GM18867 (cell line): ENCODE data around the gene KNL1.
"Not testable (repeated sequence)": the region's sequence is repeated elsewhere in the genome, so short reads cannot be mapped to it uniquely, and the experiment has no call there.

Source experiments
- ATAC-seq: cut with Tn5 transposase; IDR thresholded peaks from one replicate; pipeline ENCODE4 v1.9.1; 2021; ENCODE audit warnings: mild to moderate bottlenecking, moderate library complexity; ENCODE audit not compliant: unreplicated experiment

KNL1 gene

DNA sequence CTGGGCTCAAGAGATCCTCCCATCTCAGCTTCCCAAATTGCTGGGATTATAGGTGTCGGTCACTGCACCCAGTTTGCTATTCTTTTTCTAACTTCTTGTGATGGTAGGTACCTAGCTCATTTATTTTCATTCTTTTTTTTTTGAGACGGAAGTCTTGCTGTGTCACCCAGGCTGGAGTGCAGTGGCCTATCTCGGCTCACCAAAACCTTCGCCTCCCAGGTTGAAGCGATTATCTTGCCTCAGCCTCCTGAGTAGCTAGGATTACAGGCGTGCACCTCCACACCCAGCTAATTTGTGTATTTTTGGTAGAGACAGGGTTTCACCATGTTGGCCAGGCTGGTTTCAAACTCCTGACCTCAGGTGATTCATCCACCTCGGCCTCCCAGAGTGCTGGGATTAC is 70.9 kb downstream of the KNL1 start:
- ATAC-seq = no peak

DNA sequence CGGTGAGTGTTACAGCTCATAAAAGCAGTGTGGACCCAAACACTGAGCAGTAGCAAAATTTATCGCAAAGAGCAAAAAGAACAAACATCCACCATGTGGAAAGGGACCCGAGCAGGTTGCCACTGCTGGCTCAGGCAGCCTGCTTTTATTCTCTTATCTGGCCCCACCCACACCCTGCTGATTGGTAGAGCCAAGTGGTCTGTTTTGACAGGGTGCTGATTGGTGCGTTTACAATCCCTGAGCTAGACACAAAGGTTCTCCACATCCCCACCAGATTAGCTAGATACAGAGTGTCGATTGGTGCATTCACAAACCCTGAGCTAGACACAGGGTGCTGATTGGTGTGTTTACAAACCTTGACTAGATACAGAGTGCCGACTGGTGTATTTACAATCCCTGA is 82.2 kb downstream of the KNL1 start:
- ATAC-seq = not testable (repeated sequence)

GRCh38 chr15:40676906-40677305 is 82.9 kb downstream of the KNL1 start:
- ATAC-seq = not testable (repeated sequence)

DNA sequence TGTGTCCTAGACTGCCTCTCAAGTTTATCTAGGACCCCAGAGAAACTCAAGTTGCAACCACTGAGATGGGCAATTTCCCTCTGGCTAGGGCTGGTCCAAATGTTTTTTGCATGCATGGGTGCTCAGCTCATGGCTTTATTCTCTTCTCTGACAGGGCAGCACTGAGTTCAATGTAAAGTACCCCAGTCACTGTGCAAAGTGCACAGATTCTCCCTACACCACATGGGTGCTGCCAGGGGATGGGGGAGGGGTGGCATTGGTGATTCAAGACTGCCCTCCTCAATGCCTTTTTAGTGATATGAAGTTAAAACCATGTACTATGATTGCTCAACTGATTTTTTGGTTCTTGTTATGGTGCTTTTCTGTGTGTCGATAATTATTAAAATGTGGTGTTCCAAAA is 86.1 kb downstream of the KNL1 start:
- ATAC-seq = no peak

DNA sequence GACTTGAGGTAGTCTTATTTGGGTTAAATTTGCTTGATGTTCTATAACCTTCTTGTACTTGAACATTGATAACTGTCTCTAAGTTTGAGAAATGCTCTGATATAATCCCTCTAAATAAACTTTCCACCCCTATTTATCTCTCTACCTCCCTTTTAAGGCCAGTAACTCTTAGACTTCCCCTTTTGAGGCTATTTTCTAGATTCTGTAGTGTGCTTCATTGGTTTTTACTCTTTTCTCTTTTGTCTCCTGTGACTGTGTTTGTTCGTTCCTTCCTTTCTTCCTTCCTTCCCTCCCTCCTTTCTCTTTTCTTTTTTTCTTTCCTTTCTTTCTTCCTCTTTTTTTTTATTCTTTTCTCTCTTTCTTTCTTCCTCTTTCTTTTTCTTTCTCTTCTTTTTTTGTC is 86.9 kb downstream of the KNL1 start:
- not testable (repeated sequence) for ATAC-seq

GRCh38 chr15:40684381-40684780 is 90.3 kb downstream of the KNL1 start:
- no peak for ATAC-seq

- ATAC-seq = no peak
These were observed 91.3 kb downstream of the KNL1 start for GRCh38 chr15:40685376-40685775.

DNA sequence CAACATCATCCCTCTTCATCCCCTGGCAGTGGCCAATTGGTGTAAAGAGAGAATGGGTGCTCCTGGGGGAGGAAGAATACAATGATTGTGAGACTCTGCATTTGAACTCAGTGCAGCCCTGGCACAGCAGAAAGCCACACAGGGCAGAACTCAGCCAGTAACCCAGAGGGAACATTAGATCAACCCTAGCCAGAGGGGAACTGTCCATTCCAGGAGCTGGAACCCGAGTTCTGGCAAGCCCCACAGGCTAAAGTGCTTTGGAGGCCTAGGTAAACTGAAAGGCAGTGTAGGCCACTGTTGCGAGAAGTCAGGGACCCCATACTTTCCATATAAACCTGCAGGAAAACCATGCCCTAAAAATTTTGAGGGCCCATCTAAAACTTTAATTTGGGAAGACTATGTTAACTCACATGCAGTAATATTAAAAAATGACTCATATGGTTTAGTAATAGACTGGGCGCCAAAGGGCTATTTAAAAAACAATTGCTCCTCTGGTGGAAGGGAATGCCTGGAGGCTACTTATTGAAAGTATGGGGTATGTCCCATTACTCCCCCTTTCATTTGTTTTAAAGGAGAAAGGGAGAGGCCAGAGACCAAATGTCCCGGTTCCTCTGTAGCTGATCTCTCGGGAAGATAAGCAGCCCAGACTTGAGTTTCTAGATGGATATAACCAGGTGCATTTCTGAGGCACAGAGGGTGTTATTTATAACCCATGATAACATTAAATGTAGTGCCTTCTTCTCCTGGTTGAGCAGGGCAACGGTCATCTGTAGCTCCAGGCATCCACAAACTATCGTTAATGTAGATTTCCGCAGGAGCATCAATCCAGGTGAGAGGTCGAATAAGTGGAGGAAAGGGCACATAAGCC is 95.1 kb downstream of the KNL1 start:
- no peak for ATAC-seq

DNA sequence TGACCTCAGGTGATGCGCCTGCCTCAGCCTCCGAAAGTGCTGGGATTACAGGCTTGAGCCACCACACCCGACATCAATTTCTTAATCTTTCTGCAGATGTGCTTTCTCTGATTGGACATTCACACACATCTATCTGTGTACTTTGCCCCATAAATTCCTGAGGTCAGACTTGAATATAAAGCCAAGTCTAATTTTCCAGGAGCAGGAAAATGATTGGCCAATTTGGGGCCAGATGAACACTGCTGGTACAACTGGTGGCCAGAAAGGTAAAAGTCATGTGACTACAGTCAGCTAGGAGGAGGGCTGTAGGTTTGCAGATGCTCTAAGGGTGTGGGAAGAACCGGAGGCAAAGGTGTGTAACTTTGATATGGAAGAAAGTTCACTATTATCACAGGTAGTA is 97.7 kb downstream of the KNL1 start:
- ATAC-seq = no peak

DNA sequence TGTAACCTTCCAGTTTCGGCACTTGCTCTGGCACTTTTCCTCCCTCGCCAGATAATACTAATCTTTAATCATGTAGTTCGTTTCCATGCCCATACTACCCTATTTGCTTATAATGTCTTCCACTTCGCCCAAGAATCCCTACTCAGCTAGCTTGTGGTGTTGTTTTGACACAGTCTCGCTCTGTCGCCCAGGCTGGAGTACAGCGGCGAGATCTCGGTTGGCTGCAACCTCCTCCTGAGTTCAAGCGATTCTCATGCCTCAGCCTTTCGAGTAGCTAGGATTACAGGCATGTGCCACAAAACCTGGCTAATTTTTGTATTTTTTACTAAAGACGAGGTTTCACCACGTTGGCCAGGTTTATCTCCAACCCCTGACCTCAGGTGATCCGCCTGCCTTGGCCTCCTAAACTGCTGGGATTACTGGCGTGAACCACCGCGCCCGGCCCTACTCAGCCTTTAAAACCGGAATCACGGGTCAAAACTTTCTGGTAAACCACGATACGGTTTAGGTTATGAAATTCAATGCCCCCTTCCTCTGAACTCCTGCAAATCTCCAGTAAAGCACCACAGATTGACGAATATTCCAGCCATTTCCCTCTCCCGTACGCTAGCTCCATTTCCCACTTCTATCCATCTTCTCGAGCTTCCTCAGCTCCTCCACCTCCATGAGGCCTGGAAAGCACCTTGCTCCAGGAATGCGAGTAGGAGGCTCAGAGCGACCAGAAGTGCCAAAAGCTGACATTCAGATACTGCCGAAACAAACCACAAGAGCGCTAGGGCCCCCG is 100.0 kb downstream of the KNL1 start:
- ATAC-seq = peak; percentile 25

GRCh38 chr15:40694688-40695468 is 100.8 kb downstream of the KNL1 start, which contains the start of gene RAD51:
Gene RAD51 (plus strand): TSS chr15:40695174. CDS start chr15:40698759, 3,585 bp downstream.
- peak; percentile 73 for ATAC-seq

DNA sequence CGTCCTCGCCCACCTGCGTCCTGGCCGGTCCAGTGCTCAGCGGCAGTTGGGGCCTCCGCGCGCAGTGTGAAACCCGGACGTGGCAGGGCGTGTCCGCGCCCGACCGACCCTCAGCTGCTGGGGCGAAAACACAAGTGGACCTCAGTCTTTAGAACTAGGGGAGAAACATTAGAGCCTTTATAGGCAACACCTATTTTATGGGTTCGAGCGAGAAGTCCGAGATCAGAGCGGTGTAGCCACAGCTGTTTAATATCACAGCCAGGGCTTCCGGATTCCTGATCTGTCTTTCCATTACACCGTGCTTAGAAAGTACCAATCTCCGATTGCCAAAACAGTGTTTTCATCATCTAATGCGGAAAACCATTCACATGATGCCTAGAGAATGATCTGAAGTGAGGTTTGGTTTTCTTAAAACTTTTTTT is 101.4 kb downstream of the KNL1 start:
- ATAC-seq = peak; percentile 27

DNA sequence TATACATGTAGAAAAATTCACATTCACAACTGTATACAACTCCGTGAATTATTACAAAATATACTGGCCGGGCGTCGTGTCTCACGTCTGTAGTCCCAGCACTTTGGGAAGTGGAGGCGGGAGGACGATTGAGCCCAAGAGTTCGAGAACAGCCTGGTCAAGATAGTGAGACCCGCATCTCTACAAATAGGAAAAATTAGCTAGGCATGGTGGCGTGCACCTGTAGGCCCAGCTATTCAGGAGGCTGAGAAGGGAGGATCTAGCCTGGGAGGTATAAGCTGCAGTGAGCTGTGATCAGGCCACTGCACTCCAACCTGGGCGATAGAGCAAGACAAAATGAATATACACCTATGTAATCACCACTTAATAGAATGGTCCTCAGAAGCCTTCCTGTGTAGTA is 102.2 kb downstream of the KNL1 start:
- ATAC-seq = no peak

- ATAC-seq = no peak
These were observed 103.9 kb downstream of the KNL1 start for GRCh38 chr15:40697916-40698315.

DNA sequence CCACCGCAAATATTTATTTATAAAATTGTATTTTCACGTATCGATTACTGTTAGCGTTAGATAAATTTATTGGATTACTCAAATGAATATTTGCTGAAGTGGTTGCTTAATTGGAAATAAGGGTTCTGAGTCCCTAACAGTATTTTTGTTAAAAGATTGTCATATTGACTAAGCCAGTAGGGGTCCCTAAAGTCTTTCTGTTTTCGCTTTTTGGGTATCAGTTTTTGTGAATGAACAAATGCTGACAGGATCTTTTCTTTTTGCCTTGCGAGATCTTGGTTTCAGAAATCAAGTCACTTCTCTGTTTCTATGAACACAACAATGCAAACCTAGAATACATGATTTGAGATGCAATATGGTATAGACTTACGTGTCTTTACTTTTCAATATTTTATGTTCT is 108.0 kb downstream of the KNL1 start:
- no peak for ATAC-seq

- no peak for ATAC-seq
These were observed 112.1 kb downstream of the KNL1 start for GRCh38 chr15:40706121-40706520.
